ENCODE data around the gene CUZD1. TPM values are rescaled to one million over a fixed set of nuclear protein-coding genes. Genes with fewer than 3 reads are reported as not detected.
"Not testable (repeated sequence)": the region's sequence is repeated elsewhere in the genome, so short reads cannot be mapped to it uniquely, and the experiment has no call there.

CUZD1 gene
- polyA plus RNA-seq, 2 donors: 0.32 to 1.3 TPM

GRCh38 chr10:122871947-122872346 lies 26.3 kb upstream of the CUZD1 start:
- not testable (repeated sequence) for H3K27ac ChIP-seq (ENCODE audit: low read depth in 2 of 2, low read length in 1 of 2); H3K27me3 ChIP-seq (ENCODE audit: control insufficient read depth in 1 of 2, insufficient read depth in 2 of 2, low read length in 2 of 2); H3K9me3 ChIP-seq (ENCODE audit: control insufficient read depth in 2 of 2, insufficient read depth in 1 of 2, low read depth in 1 of 2, low read length in 1 of 2); H3K36me3 ChIP-seq (ENCODE audit: control insufficient read depth in 2 of 2, insufficient read depth in 2 of 2, low read length in 1 of 2); H3K4me3 ChIP-seq (ENCODE audit: low read depth in 1 of 2, low read length in 2 of 2); H3K4me1 ChIP-seq (ENCODE audit: control insufficient read depth in 2 of 2, insufficient read depth in 2 of 2, low read length in 1 of 2)
- 96 to 100% methylated on average over 1 of the region's 2 CpGs for WGBS, 2 donors

GRCh38 chr10:122868768-122869167 lies 23.1 kb upstream of the CUZD1 start:
- 91 to 95% methylated on average over 1 of the region's 2 CpGs for WGBS, 2 donors
- H3K9me3 ChIP-seq (ENCODE audit: control insufficient read depth in 2 of 2, insufficient read depth in 1 of 2, low read depth in 1 of 2, low read length in 1 of 2); H3K27ac ChIP-seq (ENCODE audit: low read depth in 2 of 2, low read length in 1 of 2); H3K4me1 ChIP-seq (ENCODE audit: control insufficient read depth in 2 of 2, insufficient read depth in 2 of 2, low read length in 1 of 2); H3K4me3 ChIP-seq (ENCODE audit: low read depth in 1 of 2, low read length in 2 of 2); H3K27me3 ChIP-seq (ENCODE audit: control insufficient read depth in 1 of 2, insufficient read depth in 2 of 2, low read length in 2 of 2); H3K36me3 ChIP-seq (ENCODE audit: control insufficient read depth in 2 of 2, insufficient read depth in 2 of 2, low read length in 1 of 2): not testable (repeated sequence)

GRCh38 chr10:122866757-122867482 lies 21.3 kb upstream of the CUZD1 start:
- not testable (repeated sequence) for H3K36me3 ChIP-seq (ENCODE audit: control insufficient read depth in 2 of 2, insufficient read depth in 2 of 2, low read length in 1 of 2); H3K9me3 ChIP-seq (ENCODE audit: control insufficient read depth in 2 of 2, insufficient read depth in 1 of 2, low read depth in 1 of 2, low read length in 1 of 2); H3K4me1 ChIP-seq (ENCODE audit: control insufficient read depth in 2 of 2, insufficient read depth in 2 of 2, low read length in 1 of 2); H3K27me3 ChIP-seq (ENCODE audit: control insufficient read depth in 1 of 2, insufficient read depth in 2 of 2, low read length in 2 of 2); H3K27ac ChIP-seq (ENCODE audit: low read depth in 2 of 2, low read length in 1 of 2); H3K4me3 ChIP-seq (ENCODE audit: low read depth in 1 of 2, low read length in 2 of 2)
- WGBS, 2 donors: 75 to 82% methylated on average over 3 of the region's 3 CpGs

- no peaks in the 10 kb centered on the region for H3K27me3 ChIP-seq (ENCODE audit: control insufficient read depth in 1 of 2, insufficient read depth in 2 of 2, low read length in 2 of 2)
- WGBS, 2 donors: 71 to 76% methylated on average over 1 of the region's 1 CpG
- H3K4me3 ChIP-seq (ENCODE audit: low read depth in 1 of 2, low read length in 2 of 2): no peak overlapping the region
- peaks cover 0 to 2% of the 10 kb centered on the region in 2 donors for H3K4me1 ChIP-seq (ENCODE audit: control insufficient read depth in 2 of 2, insufficient read depth in 2 of 2, low read length in 1 of 2)
- no peak overlapping the region for H3K27ac ChIP-seq (ENCODE audit: low read depth in 2 of 2, low read length in 1 of 2)
- no peaks in the 10 kb centered on the region for H3K36me3 ChIP-seq (ENCODE audit: control insufficient read depth in 2 of 2, insufficient read depth in 2 of 2, low read length in 1 of 2)
- no peaks in the 10 kb centered on the region for H3K9me3 ChIP-seq (ENCODE audit: control insufficient read depth in 2 of 2, insufficient read depth in 1 of 2, low read depth in 1 of 2, low read length in 1 of 2)
Observed at GRCh38 chr10:122864901-122865300, 19.2 kb upstream of the CUZD1 start.

- Histone ChIP-seq H3K9me3 (ENCODE audit: control insufficient read depth in 2 of 2, insufficient read depth in 1 of 2, low read depth in 1 of 2, low read length in 1 of 2) (no peaks in the 10 kb centered on the region), H3K36me3 (ENCODE audit: control insufficient read depth in 2 of 2, insufficient read depth in 2 of 2, low read length in 1 of 2) (no peaks in the 10 kb centered on the region), H3K27ac (ENCODE audit: low read depth in 2 of 2, low read length in 1 of 2) (no peak overlapping the region), H3K4me3 (ENCODE audit: low read depth in 1 of 2, low read length in 2 of 2) (no peak overlapping the region), H3K4me1 (ENCODE audit: control insufficient read depth in 2 of 2, insufficient read depth in 2 of 2, low read length in 1 of 2) (peaks cover 0 to 2% of the 10 kb centered on the region in 2 donors), H3K27me3 (ENCODE audit: control insufficient read depth in 1 of 2, insufficient read depth in 2 of 2, low read length in 2 of 2) (no peaks in the 10 kb centered on the region)
- 94% methylated on average over 2 of the region's 2 CpGs for WGBS, 2 donors
Observed at GRCh38 chr10:122864194-122864592, 18.5 kb upstream of the CUZD1 start.

- Histone ChIP-seq H3K9me3 (ENCODE audit: control insufficient read depth in 2 of 2, insufficient read depth in 1 of 2, low read depth in 1 of 2, low read length in 1 of 2) (no peaks in the 10 kb centered on the region), H3K36me3 (ENCODE audit: control insufficient read depth in 2 of 2, insufficient read depth in 2 of 2, low read length in 1 of 2) (no peaks in the 10 kb centered on the region), H3K27me3 (ENCODE audit: control insufficient read depth in 1 of 2, insufficient read depth in 2 of 2, low read length in 2 of 2) (no peaks in the 10 kb centered on the region), H3K27ac (ENCODE audit: low read depth in 2 of 2, low read length in 1 of 2) (no peak overlapping the region), H3K4me3 (ENCODE audit: low read depth in 1 of 2, low read length in 2 of 2) (no peak overlapping the region), H3K4me1 (ENCODE audit: control insufficient read depth in 2 of 2, insufficient read depth in 2 of 2, low read length in 1 of 2) (peaks cover 0 to 2% of the 10 kb centered on the region in 2 donors)
- WGBS, 2 donors: 89 to 98% methylated on average over 2 of the region's 2 CpGs
Observed at GRCh38 chr10:122863216-122864193, 17.8 kb upstream of the CUZD1 start.

GRCh38 chr10:122861711-122862161 lies 16.1 kb upstream of the CUZD1 start:
- H3K36me3 ChIP-seq (ENCODE audit: control insufficient read depth in 2 of 2, insufficient read depth in 2 of 2, low read length in 1 of 2): no peaks in the 10 kb centered on the region
- no peak overlapping the region for H3K4me3 ChIP-seq (ENCODE audit: low read depth in 1 of 2, low read length in 2 of 2)
- no peak overlapping the region for H3K27ac ChIP-seq (ENCODE audit: low read depth in 2 of 2, low read length in 1 of 2)
- no peaks in the 10 kb centered on the region for H3K9me3 ChIP-seq (ENCODE audit: control insufficient read depth in 2 of 2, insufficient read depth in 1 of 2, low read depth in 1 of 2, low read length in 1 of 2)
- H3K27me3 ChIP-seq (ENCODE audit: control insufficient read depth in 1 of 2, insufficient read depth in 2 of 2, low read length in 2 of 2): no peaks in the 10 kb centered on the region
- 64 to 66% methylated on average over 1 of the region's 1 CpG for WGBS, 2 donors
- H3K4me1 ChIP-seq (ENCODE audit: control insufficient read depth in 2 of 2, insufficient read depth in 2 of 2, low read length in 1 of 2): no peaks in the 10 kb centered on the region

GRCh38 chr10:122859527-122859926 lies 13.9 kb upstream of the CUZD1 start:
- WGBS, 2 donors: 87 to 88% methylated on average over 1 of the region's 1 CpG
- Histone ChIP-seq H3K36me3 (ENCODE audit: control insufficient read depth in 2 of 2, insufficient read depth in 2 of 2, low read length in 1 of 2) (no peaks in the 10 kb centered on the region), H3K4me1 (ENCODE audit: control insufficient read depth in 2 of 2, insufficient read depth in 2 of 2, low read length in 1 of 2) (no peaks in the 10 kb centered on the region), H3K4me3 (ENCODE audit: low read depth in 1 of 2, low read length in 2 of 2) (no peak overlapping the region), H3K9me3 (ENCODE audit: control insufficient read depth in 2 of 2, insufficient read depth in 1 of 2, low read depth in 1 of 2, low read length in 1 of 2) (no peaks in the 10 kb centered on the region), H3K27me3 (ENCODE audit: control insufficient read depth in 1 of 2, insufficient read depth in 2 of 2, low read length in 2 of 2) (no peaks in the 10 kb centered on the region), H3K27ac (ENCODE audit: low read depth in 2 of 2, low read length in 1 of 2) (no peak overlapping the region)

GRCh38 chr10:122858042-122858441 lies 12.4 kb upstream of the CUZD1 start:
- H3K4me1 ChIP-seq (ENCODE audit: control insufficient read depth in 2 of 2, insufficient read depth in 2 of 2, low read length in 1 of 2): not testable (repeated sequence)

More at GRCh38 chr10:122858042-122858441, 12.4 kb upstream of the CUZD1 start:
- not testable (repeated sequence) for H3K9me3 ChIP-seq (ENCODE audit: control insufficient read depth in 2 of 2, insufficient read depth in 1 of 2, low read depth in 1 of 2, low read length in 1 of 2); H3K27ac ChIP-seq (ENCODE audit: low read depth in 2 of 2, low read length in 1 of 2); H3K36me3 ChIP-seq (ENCODE audit: control insufficient read depth in 2 of 2, insufficient read depth in 2 of 2, low read length in 1 of 2); H3K27me3 ChIP-seq (ENCODE audit: control insufficient read depth in 1 of 2, insufficient read depth in 2 of 2, low read length in 2 of 2); H3K4me3 ChIP-seq (ENCODE audit: low read depth in 1 of 2, low read length in 2 of 2)
- 94 to 97% methylated on average over 5 of the region's 5 CpGs for WGBS, 2 donors

All from esophagus (tissue), 2 donors.